Stomach (tissue), 4 donors: ENCODE data around the gene PRKN.

Experiments used
- POLR2A ChIP-seq, 4 donors: fragments of 450-650 bp; IDR thresholded peaks; one replicate each; pipeline ENCODE4 v1.6.1; 2016; ENCODE audit warnings: antibody characterized with exemption in 4 of 4, control low read depth in 2 of 4, mild to moderate bottlenecking in 1 of 4, moderate library complexity in 1 of 4
- POLR2AphosphoS5 ChIP-seq, 3 donors: sonication (generic); formaldehyde crosslinking; IDR thresholded peaks; one replicate each; pipeline ENCODE4 v1.6.1; 2016; ENCODE audit warnings: antibody characterized with exemption in 3 of 3
- TF ChIP-seq, protein P1 (sequence below), 7 experiments: fragments of 450-650 bp in 4 of 7; fragments of 200-600 bp in 3 of 7; sonication (generic) in 3 of 7; IDR thresholded peaks; one replicate each; pipeline ENCODE4 v1.5.1; 2016 to 2019; ENCODE audit warnings: antibody characterized with exemption in 7 of 7, control low read depth in 2 of 7, mild to moderate bottlenecking in 1 of 7

DNA sequence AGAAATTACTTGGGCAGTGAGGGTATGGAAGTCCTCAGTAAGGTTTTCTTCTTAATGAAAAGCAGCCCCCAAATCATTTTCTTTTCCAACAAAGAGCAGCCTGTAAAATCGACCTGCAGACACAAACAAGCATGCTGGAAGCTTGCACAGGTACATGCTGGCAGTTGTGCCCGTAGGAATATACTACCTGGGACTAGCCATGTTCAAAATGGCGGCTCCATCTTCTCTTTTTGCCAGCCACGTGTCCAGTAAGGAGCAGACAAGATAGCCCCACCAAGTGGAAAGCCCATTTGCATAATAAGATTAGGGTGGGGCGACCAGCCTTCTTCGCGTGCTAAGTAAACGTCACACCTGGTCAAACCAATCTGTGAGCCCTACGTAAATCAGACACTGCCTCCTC, 1194.3 kb downstream of the PRKN start:
- TF ChIP-seq, protein P1, sequence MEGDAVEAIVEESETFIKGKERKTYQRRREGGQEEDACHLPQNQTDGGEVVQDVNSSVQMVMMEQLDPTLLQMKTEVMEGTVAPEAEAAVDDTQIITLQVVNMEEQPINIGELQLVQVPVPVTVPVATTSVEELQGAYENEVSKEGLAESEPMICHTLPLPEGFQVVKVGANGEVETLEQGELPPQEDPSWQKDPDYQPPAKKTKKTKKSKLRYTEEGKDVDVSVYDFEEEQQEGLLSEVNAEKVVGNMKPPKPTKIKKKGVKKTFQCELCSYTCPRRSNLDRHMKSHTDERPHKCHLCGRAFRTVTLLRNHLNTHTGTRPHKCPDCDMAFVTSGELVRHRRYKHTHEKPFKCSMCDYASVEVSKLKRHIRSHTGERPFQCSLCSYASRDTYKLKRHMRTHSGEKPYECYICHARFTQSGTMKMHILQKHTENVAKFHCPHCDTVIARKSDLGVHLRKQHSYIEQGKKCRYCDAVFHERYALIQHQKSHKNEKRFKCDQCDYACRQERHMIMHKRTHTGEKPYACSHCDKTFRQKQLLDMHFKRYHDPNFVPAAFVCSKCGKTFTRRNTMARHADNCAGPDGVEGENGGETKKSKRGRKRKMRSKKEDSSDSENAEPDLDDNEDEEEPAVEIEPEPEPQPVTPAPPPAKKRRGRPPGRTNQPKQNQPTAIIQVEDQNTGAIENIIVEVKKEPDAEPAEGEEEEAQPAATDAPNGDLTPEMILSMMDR (IDR thresholded peaks at IDR 0.05) = no peak
- no peak for TF ChIP-seq POLR2A (IDR thresholded peaks at IDR 0.05)
- TF ChIP-seq POLR2AphosphoS5 (IDR thresholded peaks at IDR 0.05) = no peak
